Activated T-cell treated with anti-CD3 and anti-CD28 coated beads, Interleukin-2, amount 50 U/mL, for 4 hours (primary cell): Measurements from ENCODE around the gene DLST. TPM values are rescaled to one million over a fixed set of nuclear protein-coding genes. Genes with fewer than 3 reads are reported as not detected.

Experiments
- ATAC-seq, 2 donors: fragments of 200-7000 bp; cut with Tn5 transposase; one replicate each; pipeline ENCODE4 v1.10.0; 2021
- DNase-seq: peaks from one replicate; pipeline ENCODE4 v3.0.0-alpha.2; 2020
- H3K27me3 Mint-ChIP-seq: one replicate; pipeline ENCODE4 v1.8.0; 2021; ENCODE audit warnings: low read depth, mixed read lengths
- H3K36me3 Mint-ChIP-seq: one replicate; pipeline ENCODE4 v1.8.0; 2022; ENCODE audit warnings: mixed read lengths; ENCODE audit not compliant: insufficient read depth
- H3K4me1 Mint-ChIP-seq: one replicate; pipeline ENCODE4 v1.8.0; 2021; ENCODE audit warnings: low read depth, mixed read lengths
- H3K4me3 Mint-ChIP-seq: one replicate; pipeline ENCODE4 v1.8.0; 2021; ENCODE audit warnings: mild to moderate bottlenecking, moderate library complexity, mixed read lengths
- H3K9me3 Mint-ChIP-seq: one replicate; pipeline ENCODE4 v1.8.0; 2021; ENCODE audit warnings: mixed read lengths
- total RNA-seq, 3 donors: library from RNA; stranded (reverse); gene quantifications; one replicate each; pipeline ENCODE4 v1.2.1, GENCODE V29; 2021

The DLST gene
- total RNA-seq, 3 donors from 2014 or later = 104 to 107 (median 106) TPM

- Mint-ChIP-seq H3K36me3 (no peaks in the 10 kb centered on the region), H3K27me3 (no peaks in the 10 kb centered on the region), H3K4me3 (no peak overlapping the region), H3K4me1 (peaks cover 28% of the 10 kb centered on the region), H3K9me3 (no peaks in the 10 kb centered on the region)
- ATAC-seq = no peak
- DNase-seq = no peak
These were observed 9.9 kb upstream of the DLST start for GRCh38 chr14:74871819-74872218.

- ATAC-seq (no peak), DNase-seq (no peak)
- peaks cover 22% of the 10 kb centered on the region for H3K4me1 Mint-ChIP-seq
- no peaks in the 10 kb centered on the region for H3K9me3 Mint-ChIP-seq
- H3K27me3 Mint-ChIP-seq = no peaks in the 10 kb centered on the region
- H3K4me3 Mint-ChIP-seq = no peak overlapping the region
- H3K36me3 Mint-ChIP-seq = no peaks in the 10 kb centered on the region
These were observed 6.5 kb upstream of the DLST start for GRCh38 chr14:74875204-74875603.

GRCh38 chr14:74875941-74876913 lies 5.5 kb upstream of the DLST start, which contains the start of gene PROX2:
Gene PROX2 (minus strand): TSS chr14:74876145. CDS start chr14:74863834, 12,311 bp downstream.
- DNase-seq (no peak), ATAC-seq (peak; percentile 73 to 74)
- H3K4me1 Mint-ChIP-seq = peaks cover 30% of the 10 kb centered on the region
- H3K27me3 Mint-ChIP-seq = no peaks in the 10 kb centered on the region
- H3K36me3 Mint-ChIP-seq = no peaks in the 10 kb centered on the region
- H3K9me3 Mint-ChIP-seq = no peaks in the 10 kb centered on the region
- H3K4me3 Mint-ChIP-seq = peak within 1 kb of the TSS; percentile 13

- peaks cover 50% of the 10 kb centered on the region for H3K4me1 Mint-ChIP-seq
- peaks cover 12% of the 10 kb centered on the region for H3K36me3 Mint-ChIP-seq
- peak overlapping the region; percentile 0 for H3K4me3 Mint-ChIP-seq
- no peaks in the 10 kb centered on the region for H3K9me3 Mint-ChIP-seq
- DNase-seq (no peak), ATAC-seq (no peak)
- H3K27me3 Mint-ChIP-seq = no peaks in the 10 kb centered on the region
These were observed 2.1 kb upstream of the DLST start for GRCh38 chr14:74879427-74880182.

GRCh38 chr14:74882103-74882920 lies 596 bp downstream of the DLST start:
- no peaks in the 10 kb centered on the region for H3K27me3 Mint-ChIP-seq
- DNase-seq (peak; percentile 37), ATAC-seq (peak; percentile 69)
- H3K9me3 Mint-ChIP-seq = no peaks in the 10 kb centered on the region
- H3K4me1 Mint-ChIP-seq = peaks cover 55% of the 10 kb centered on the region
- H3K36me3 Mint-ChIP-seq = peaks cover 22% of the 10 kb centered on the region
- peak overlapping the region; percentile 100 for H3K4me3 Mint-ChIP-seq

GRCh38 chr14:74886001-74886400 lies 4.3 kb downstream of the DLST start:
- no peak for ATAC-seq
- peaks cover 30% of the 10 kb centered on the region for H3K36me3 Mint-ChIP-seq
- H3K4me1 Mint-ChIP-seq = peaks cover 56% of the 10 kb centered on the region
- no peak overlapping the region for H3K4me3 Mint-ChIP-seq
- no peak for DNase-seq
- no peaks in the 10 kb centered on the region for H3K9me3 Mint-ChIP-seq
- no peaks in the 10 kb centered on the region for H3K27me3 Mint-ChIP-seq

- ATAC-seq = no peak
- Mint-ChIP-seq H3K9me3 (no peaks in the 10 kb centered on the region), H3K4me3 (no peak overlapping the region), H3K27me3 (no peaks in the 10 kb centered on the region), H3K4me1 (peaks cover 46% of the 10 kb centered on the region), H3K36me3 (peaks cover 36% of the 10 kb centered on the region)
- DNase-seq = no peak
These were observed 6.7 kb downstream of the DLST start for GRCh38 chr14:74888164-74889158.

- H3K27me3 Mint-ChIP-seq = no peaks in the 10 kb centered on the region
- DNase-seq (no peak), ATAC-seq (no peak)
- peaks cover 41% of the 10 kb centered on the region for H3K36me3 Mint-ChIP-seq
- H3K4me3 Mint-ChIP-seq = no peak overlapping the region
- peaks cover 30% of the 10 kb centered on the region for H3K4me1 Mint-ChIP-seq
- no peaks in the 10 kb centered on the region for H3K9me3 Mint-ChIP-seq
These were observed 8.5 kb downstream of the DLST start for GRCh38 chr14:74890262-74890661.

GRCh38 chr14:74891870-74892269 lies 10.2 kb downstream of the DLST start:
- Mint-ChIP-seq H3K27me3 (no peaks in the 10 kb centered on the region), H3K4me1 (peaks cover 14% of the 10 kb centered on the region), H3K9me3 (no peaks in the 10 kb centered on the region), H3K4me3 (no peak overlapping the region), H3K36me3 (peaks cover 40% of the 10 kb centered on the region)
- DNase-seq = no peak
- ATAC-seq = no peak

GRCh38 chr14:74892745-74893144 lies 11.0 kb downstream of the DLST start:
- Mint-ChIP-seq H3K27me3 (no peaks in the 10 kb centered on the region), H3K36me3 (peaks cover 43% of the 10 kb centered on the region), H3K4me3 (no peak overlapping the region), H3K4me1 (peaks cover 12% of the 10 kb centered on the region), H3K9me3 (no peaks in the 10 kb centered on the region)
- no peak for ATAC-seq
- no peak for DNase-seq

- H3K4me1 Mint-ChIP-seq = peaks cover 4% of the 10 kb centered on the region
These were observed 11.9 kb downstream of the DLST start for GRCh38 chr14:74893614-74894091.

GRCh38 chr14:74896400-74896799 lies 14.7 kb downstream of the DLST start:
- Mint-ChIP-seq H3K27me3 (no peaks in the 10 kb centered on the region), H3K4me1 (peaks cover 2% of the 10 kb centered on the region), H3K4me3 (no peak overlapping the region), H3K36me3 (peaks cover 58% of the 10 kb centered on the region), H3K9me3 (no peaks in the 10 kb centered on the region)
- ATAC-seq = no peak
- DNase-seq = no peak

More at GRCh38 chr14:74893614-74894091, 11.9 kb downstream of the DLST start:
- no peaks in the 10 kb centered on the region for H3K9me3 Mint-ChIP-seq
- peaks cover 50% of the 10 kb centered on the region for H3K36me3 Mint-ChIP-seq
- no peak for DNase-seq
- ATAC-seq = no peak
- no peak overlapping the region for H3K4me3 Mint-ChIP-seq
- no peaks in the 10 kb centered on the region for H3K27me3 Mint-ChIP-seq

GRCh38 chr14:74897642-74898041 lies 15.9 kb downstream of the DLST start:
- Mint-ChIP-seq H3K27me3 (no peaks in the 10 kb centered on the region), H3K36me3 (peaks cover 54% of the 10 kb centered on the region), H3K4me3 (no peak overlapping the region), H3K4me1 (peaks cover 2% of the 10 kb centered on the region), H3K9me3 (no peaks in the 10 kb centered on the region)
- ATAC-seq (no peak), DNase-seq (no peak)
